ENCODE measurements around the gene XRCC4. TPM values are rescaled to one million over a fixed set of nuclear protein-coding genes. Genes with fewer than 3 reads are reported as not detected.

XRCC4 gene
- polyA plus RNA-seq, 4 donors: 9.1 to 12.4 (median 10.8) TPM

DNA sequence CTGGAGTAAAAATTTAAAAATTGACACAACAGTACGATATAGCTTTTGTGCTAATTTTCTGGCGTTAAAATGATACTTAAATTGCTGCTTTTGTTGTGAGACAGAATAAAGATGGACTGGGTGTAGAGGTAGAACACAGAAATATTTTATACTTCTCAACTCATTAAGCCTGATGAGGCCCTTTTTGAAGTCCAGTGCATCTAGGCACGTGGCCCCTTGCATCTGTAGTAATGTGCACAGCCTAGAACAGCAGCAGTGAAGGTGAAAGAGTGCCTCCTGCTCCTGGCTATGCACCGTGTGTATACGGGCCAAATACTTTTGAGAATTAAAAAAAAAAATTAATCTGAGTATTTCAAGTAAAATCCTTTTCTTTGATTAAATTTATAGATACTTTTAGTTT, 115.6 kb downstream of the XRCC4 start:
- no peaks in the 10 kb centered on the region for H3K27me3 ChIP-seq (ENCODE audit: control insufficient read depth in 3 of 3, insufficient read depth in 3 of 3, low read length in 3 of 3)
- no peak overlapping the region for H3K4me3 ChIP-seq (ENCODE audit: low read depth in 1 of 3, low read length in 3 of 3)
- 90 to 93% (median 92%) methylated on average over 5 of the region's 5 CpGs for WGBS, 3 donors
- H3K36me3 ChIP-seq (ENCODE audit: control insufficient read depth in 3 of 3, insufficient read depth in 2 of 3, low read depth in 1 of 3, low read length in 3 of 3): no peaks in the 10 kb centered on the region
- H3K27ac ChIP-seq (ENCODE audit: low read depth in 1 of 3, low read length in 2 of 3): no peak overlapping the region
- H3K4me1 ChIP-seq (ENCODE audit: control insufficient read depth in 3 of 3, insufficient read depth in 2 of 3, low read depth in 1 of 3, low read length in 2 of 3): no peaks in the 10 kb centered on the region
- H3K9me3 ChIP-seq (ENCODE audit: control insufficient read depth in 2 of 2, insufficient read depth in 1 of 2, low read depth in 1 of 2, low read length in 1 of 2): no peaks in the 10 kb centered on the region
- FAIRE-seq: no peak
- no peak for DNase-seq

DNA sequence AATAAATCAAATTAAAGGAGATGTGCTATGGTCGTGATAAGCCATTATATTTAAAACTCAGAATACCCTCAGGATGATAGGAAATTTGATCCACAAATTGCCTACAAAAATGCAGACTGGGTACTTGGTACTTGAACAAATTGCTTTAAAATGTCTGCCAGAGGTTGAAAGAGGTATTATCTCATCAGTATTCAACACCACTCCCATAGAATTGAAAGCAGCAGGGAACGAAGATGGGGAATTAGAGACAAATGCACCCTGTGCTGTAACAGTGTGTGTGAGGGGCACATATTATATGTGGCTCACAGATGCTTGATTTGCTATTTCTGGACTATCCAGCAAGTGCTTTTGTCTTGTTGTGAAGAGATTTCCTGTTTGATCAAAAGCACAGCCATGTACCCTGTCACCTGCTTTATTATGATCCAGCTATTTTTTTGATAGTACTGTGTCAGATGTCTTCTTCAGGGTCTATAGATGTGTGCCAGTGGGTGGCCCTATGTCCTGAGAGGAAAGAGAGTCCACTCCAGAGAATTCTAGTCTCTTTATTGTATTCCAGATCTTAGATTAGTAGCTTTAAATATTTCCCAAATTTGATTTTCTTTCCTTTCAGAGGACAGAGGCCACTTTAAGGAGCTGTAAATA, 120.1 kb downstream of the XRCC4 start:
- Histone ChIP-seq H3K4me1 (ENCODE audit: control insufficient read depth in 3 of 3, insufficient read depth in 2 of 3, low read depth in 1 of 3, low read length in 2 of 3) (no peaks in the 10 kb centered on the region), H3K9me3 (ENCODE audit: control insufficient read depth in 2 of 2, insufficient read depth in 1 of 2, low read depth in 1 of 2, low read length in 1 of 2) (no peaks in the 10 kb centered on the region), H3K36me3 (ENCODE audit: control insufficient read depth in 3 of 3, insufficient read depth in 2 of 3, low read depth in 1 of 3, low read length in 3 of 3) (no peaks in the 10 kb centered on the region), H3K27ac (ENCODE audit: low read depth in 1 of 3, low read length in 2 of 3) (no peak overlapping the region), H3K27me3 (ENCODE audit: control insufficient read depth in 3 of 3, insufficient read depth in 3 of 3, low read length in 3 of 3) (no peaks in the 10 kb centered on the region), H3K4me3 (ENCODE audit: low read depth in 1 of 3, low read length in 3 of 3) (no peak overlapping the region)
- 86 to 95% (median 90%) methylated on average over 2 of the region's 2 CpGs for WGBS, 3 donors
- DNase-seq: no peak
- no peak for FAIRE-seq

DNA sequence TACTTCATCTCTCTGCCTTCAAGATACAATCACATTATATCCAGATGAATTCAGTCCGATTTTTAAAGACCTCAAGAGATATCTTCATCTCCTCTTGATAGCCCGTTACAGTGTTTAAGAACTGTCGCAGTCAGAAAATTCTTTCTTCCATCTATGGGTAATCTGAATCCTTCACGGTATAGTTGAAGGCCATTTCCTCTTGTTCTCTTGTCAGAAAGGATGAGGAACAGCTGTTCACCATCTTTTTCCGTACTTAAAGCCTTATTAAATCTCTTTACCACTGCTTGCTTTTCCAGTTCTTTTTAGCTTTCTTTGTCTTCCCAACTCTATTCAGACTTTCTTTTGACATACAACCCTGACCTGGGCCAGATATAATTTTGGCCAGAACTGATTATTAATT, 121.8 kb downstream of the XRCC4 start:
- Histone ChIP-seq H3K4me3 (ENCODE audit: low read depth in 1 of 3, low read length in 3 of 3) (no peak overlapping the region), H3K27ac (ENCODE audit: low read depth in 1 of 3, low read length in 2 of 3) (no peak overlapping the region), H3K27me3 (ENCODE audit: control insufficient read depth in 3 of 3, insufficient read depth in 3 of 3, low read length in 3 of 3) (no peaks in the 10 kb centered on the region), H3K9me3 (ENCODE audit: control insufficient read depth in 2 of 2, insufficient read depth in 1 of 2, low read depth in 1 of 2, low read length in 1 of 2) (no peaks in the 10 kb centered on the region), H3K36me3 (ENCODE audit: control insufficient read depth in 3 of 3, insufficient read depth in 2 of 3, low read depth in 1 of 3, low read length in 3 of 3) (no peaks in the 10 kb centered on the region), H3K4me1 (ENCODE audit: control insufficient read depth in 3 of 3, insufficient read depth in 2 of 3, low read depth in 1 of 3, low read length in 2 of 3) (no peaks in the 10 kb centered on the region)
- DNase-seq: no peak
- FAIRE-seq: no peak
- 76 to 90% (median 87%) methylated on average over 5 of the region's 5 CpGs for WGBS, 3 donors

DNA sequence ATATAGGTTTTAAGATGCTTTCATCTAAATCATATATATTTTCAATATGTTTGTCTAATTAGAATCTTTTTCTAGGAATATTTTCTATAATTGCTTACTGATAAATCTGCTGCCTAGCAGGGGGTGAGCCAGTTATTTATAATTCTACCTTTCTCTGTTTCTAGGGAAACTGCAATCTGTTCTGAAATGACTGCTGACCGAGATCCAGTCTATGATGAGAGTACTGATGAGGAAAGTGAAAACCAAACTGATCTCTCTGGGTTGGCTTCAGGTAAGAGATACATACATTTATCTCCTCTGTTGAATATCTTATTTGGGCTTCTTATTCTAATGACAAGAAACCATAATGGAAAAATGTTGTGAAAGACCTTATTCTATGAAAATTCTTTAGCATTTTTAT, 127.3 kb downstream of the XRCC4 start:
- Histone ChIP-seq H3K27ac (ENCODE audit: low read depth in 1 of 3, low read length in 2 of 3) (no peak overlapping the region), H3K36me3 (ENCODE audit: control insufficient read depth in 3 of 3, insufficient read depth in 2 of 3, low read depth in 1 of 3, low read length in 3 of 3) (no peaks in the 10 kb centered on the region), H3K4me1 (ENCODE audit: control insufficient read depth in 3 of 3, insufficient read depth in 2 of 3, low read depth in 1 of 3, low read length in 2 of 3) (no peaks in the 10 kb centered on the region), H3K9me3 (ENCODE audit: control insufficient read depth in 2 of 2, insufficient read depth in 1 of 2, low read depth in 1 of 2, low read length in 1 of 2) (no peaks in the 10 kb centered on the region), H3K4me3 (ENCODE audit: low read depth in 1 of 3, low read length in 3 of 3) (no peak overlapping the region), H3K27me3 (ENCODE audit: control insufficient read depth in 3 of 3, insufficient read depth in 3 of 3, low read length in 3 of 3) (no peaks in the 10 kb centered on the region)
- FAIRE-seq (no peak), DNase-seq (no peak)
- 84 to 94% (median 92%) methylated on average over 1 of the region's 1 CpG for WGBS, 3 donors

DNA sequence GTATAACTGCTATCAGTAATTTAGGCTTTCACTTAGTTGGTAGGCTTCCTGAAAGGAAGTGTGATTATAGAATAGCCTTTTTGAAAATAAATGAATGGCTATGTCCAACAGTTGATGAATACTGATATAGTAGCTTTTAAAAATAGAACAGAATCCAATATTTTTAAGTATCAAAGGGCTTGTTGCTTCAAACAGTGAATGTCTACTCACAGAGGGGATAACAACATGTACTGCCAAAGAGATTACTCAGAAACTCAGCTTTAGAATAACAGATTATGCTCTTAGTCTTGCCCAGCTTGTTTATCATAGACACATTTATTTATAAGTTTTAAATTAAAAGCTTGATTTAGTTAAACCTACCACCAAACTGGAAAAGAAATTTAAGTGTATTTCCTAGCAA, 132.6 kb downstream of the XRCC4 start:
- Histone ChIP-seq H3K27ac (ENCODE audit: low read depth in 1 of 3, low read length in 2 of 3) (no peak overlapping the region), H3K36me3 (ENCODE audit: control insufficient read depth in 3 of 3, insufficient read depth in 2 of 3, low read depth in 1 of 3, low read length in 3 of 3) (no peaks in the 10 kb centered on the region), H3K4me1 (ENCODE audit: control insufficient read depth in 3 of 3, insufficient read depth in 2 of 3, low read depth in 1 of 3, low read length in 2 of 3) (no peaks in the 10 kb centered on the region), H3K4me3 (ENCODE audit: low read depth in 1 of 3, low read length in 3 of 3) (no peak overlapping the region), H3K9me3 (ENCODE audit: control insufficient read depth in 2 of 2, insufficient read depth in 1 of 2, low read depth in 1 of 2, low read length in 1 of 2) (no peaks in the 10 kb centered on the region), H3K27me3 (ENCODE audit: control insufficient read depth in 3 of 3, insufficient read depth in 3 of 3, low read length in 3 of 3) (no peaks in the 10 kb centered on the region)
- FAIRE-seq (no peak), DNase-seq (no peak)

GRCh38 chr5:83219077-83219476, 141.7 kb downstream of the XRCC4 start:
- Histone ChIP-seq H3K4me1 (ENCODE audit: control insufficient read depth in 3 of 3, insufficient read depth in 2 of 3, low read depth in 1 of 3, low read length in 2 of 3) (no peaks in the 10 kb centered on the region), H3K27ac (ENCODE audit: low read depth in 1 of 3, low read length in 2 of 3) (no peak overlapping the region), H3K27me3 (ENCODE audit: control insufficient read depth in 3 of 3, insufficient read depth in 3 of 3, low read length in 3 of 3) (no peaks in the 10 kb centered on the region), H3K4me3 (ENCODE audit: low read depth in 1 of 3, low read length in 3 of 3) (no peak overlapping the region), H3K9me3 (ENCODE audit: control insufficient read depth in 2 of 2, insufficient read depth in 1 of 2, low read depth in 1 of 2, low read length in 1 of 2) (no peaks in the 10 kb centered on the region), H3K36me3 (ENCODE audit: control insufficient read depth in 3 of 3, insufficient read depth in 2 of 3, low read depth in 1 of 3, low read length in 3 of 3) (no peaks in the 10 kb centered on the region)
- DNase-seq (no peak), FAIRE-seq (no peak)

- FAIRE-seq (no peak), DNase-seq (no peak)
- Histone ChIP-seq H3K4me1 (ENCODE audit: control insufficient read depth in 3 of 3, insufficient read depth in 2 of 3, low read depth in 1 of 3, low read length in 2 of 3) (no peaks in the 10 kb centered on the region), H3K27me3 (ENCODE audit: control insufficient read depth in 3 of 3, insufficient read depth in 3 of 3, low read length in 3 of 3) (no peaks in the 10 kb centered on the region), H3K9me3 (ENCODE audit: control insufficient read depth in 2 of 2, insufficient read depth in 1 of 2, low read depth in 1 of 2, low read length in 1 of 2) (no peaks in the 10 kb centered on the region), H3K36me3 (ENCODE audit: control insufficient read depth in 3 of 3, insufficient read depth in 2 of 3, low read depth in 1 of 3, low read length in 3 of 3) (no peaks in the 10 kb centered on the region), H3K4me3 (ENCODE audit: low read depth in 1 of 3, low read length in 3 of 3) (no peak overlapping the region), H3K27ac (ENCODE audit: low read depth in 1 of 3, low read length in 2 of 3) (no peak overlapping the region)
- WGBS, 3 donors: 63 to 73% (median 70%) methylated on average over 4 of the region's 4 CpGs
Measured at GRCh38 chr5:83219495-83219894, 142.1 kb downstream of the XRCC4 start.

DNA sequence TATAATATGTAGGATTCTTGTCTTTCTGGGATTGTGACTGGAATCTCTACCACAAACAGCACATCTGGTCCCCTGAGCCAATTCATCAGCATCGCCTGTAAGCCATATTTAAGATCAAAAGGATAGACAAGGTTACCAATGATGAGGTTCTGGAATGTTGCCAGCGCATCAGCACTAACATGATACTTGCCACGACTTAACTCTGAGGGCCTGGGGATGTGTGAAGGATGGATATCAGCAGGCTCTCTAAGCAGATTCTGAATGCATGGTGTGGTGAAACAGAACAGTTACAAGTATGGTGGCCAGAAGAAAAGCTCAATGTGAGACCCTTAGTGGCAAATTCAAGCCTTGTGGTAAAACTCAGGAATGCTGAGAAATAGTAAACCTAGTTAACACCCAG, 143.0 kb downstream of the XRCC4 start:
- 88 to 95% (median 94%) methylated on average over 3 of the region's 3 CpGs for WGBS, 3 donors
- no peak for FAIRE-seq
- Histone ChIP-seq H3K4me3 (ENCODE audit: low read depth in 1 of 3, low read length in 3 of 3) (no peak overlapping the region), H3K27me3 (ENCODE audit: control insufficient read depth in 3 of 3, insufficient read depth in 3 of 3, low read length in 3 of 3) (no peaks in the 10 kb centered on the region), H3K27ac (ENCODE audit: low read depth in 1 of 3, low read length in 2 of 3) (no peak overlapping the region), H3K4me1 (ENCODE audit: control insufficient read depth in 3 of 3, insufficient read depth in 2 of 3, low read depth in 1 of 3, low read length in 2 of 3) (no peaks in the 10 kb centered on the region), H3K9me3 (ENCODE audit: control insufficient read depth in 2 of 2, insufficient read depth in 1 of 2, low read depth in 1 of 2, low read length in 1 of 2) (no peaks in the 10 kb centered on the region), H3K36me3 (ENCODE audit: control insufficient read depth in 3 of 3, insufficient read depth in 2 of 3, low read depth in 1 of 3, low read length in 3 of 3) (no peaks in the 10 kb centered on the region)
- no peak for DNase-seq

GRCh38 chr5:83222906-83223305, 145.6 kb downstream of the XRCC4 start:
- Histone ChIP-seq H3K4me1 (ENCODE audit: control insufficient read depth in 3 of 3, insufficient read depth in 2 of 3, low read depth in 1 of 3, low read length in 2 of 3) (no peaks in the 10 kb centered on the region), H3K36me3 (ENCODE audit: control insufficient read depth in 3 of 3, insufficient read depth in 2 of 3, low read depth in 1 of 3, low read length in 3 of 3) (no peaks in the 10 kb centered on the region), H3K27ac (ENCODE audit: low read depth in 1 of 3, low read length in 2 of 3) (no peak overlapping the region), H3K27me3 (ENCODE audit: control insufficient read depth in 3 of 3, insufficient read depth in 3 of 3, low read length in 3 of 3) (no peaks in the 10 kb centered on the region), H3K4me3 (ENCODE audit: low read depth in 1 of 3, low read length in 3 of 3) (no peak overlapping the region), H3K9me3 (ENCODE audit: control insufficient read depth in 2 of 2, insufficient read depth in 1 of 2, low read depth in 1 of 2, low read length in 1 of 2) (no peaks in the 10 kb centered on the region)
- FAIRE-seq (no peak), DNase-seq (no peak)
- WGBS, 3 donors: 90 to 95% (median 91%) methylated on average over 2 of the region's 2 CpGs

Measured in small intestine (tissue), 7 donors.